H1 (cell line): ENCODE measurements around the gene PLIN1. TPM values are rescaled to one million over a fixed set of nuclear protein-coding genes. Genes with fewer than 3 reads are reported as not detected.

Experiments
- CTCF ChIA-PET: fragments of 300-600 bp; sonication (Branson Sonifier 250); formaldehyde crosslinking; loops from one replicate; lab custom pipeline; 2021; ENCODE audit not compliant: partially characterized antibody; lab: Charles Lee
- POLR2A ChIA-PET: fragments of 300-600 bp; sonication (Branson Sonifier 250); formaldehyde crosslinking; loops from one replicate; lab custom pipeline; 2021; ENCODE audit warnings: inconsistent platforms; ENCODE audit not compliant: partially characterized antibody; lab: Charles Lee
- DNase-seq, 2 experiments: peaks; one replicate each; pipeline versions ENCODE4 v3.0.0 to v3.0.0-alpha.2; 2010 to 2022; ENCODE audit warnings: low spot score in 2 of 2, low read depth in 1 of 2, mixed read lengths in 1 of 2
- FAIRE-seq: peaks from 2 replicates; lab custom pipeline; 2011; peaks lifted over from hg19 to GRCh38; lab: Jason Lieb, UNC
- H2AFZ ChIP-seq: 2 replicates; pipeline ENCODE4 v1.8.1; 2012; ENCODE audit warnings: low read length, inconsistent platforms
- H2AK5ac ChIP-seq: 2 replicates; pipeline ENCODE4 v1.6.1; 2013; ENCODE audit warnings: low read depth, low read length
- H2BK120ac ChIP-seq: replicated peaks from 2 replicates; pipeline ENCODE3; 2013; ENCODE audit warnings: low read depth, low read length, inconsistent platforms
- H2BK12ac ChIP-seq: 2 replicates; pipeline ENCODE4 v1.6.1; 2013; ENCODE audit warnings: low read depth, low read length
- H2BK15ac ChIP-seq: 2 replicates; pipeline ENCODE4 v1.6.1; 2013; ENCODE audit warnings: low read length
- H2BK20ac ChIP-seq: 2 replicates; pipeline ENCODE4 v1.6.1; 2013; ENCODE audit warnings: low read length
- H2BK5ac ChIP-seq: 2 replicates; pipeline ENCODE4 v1.6.1; 2013; ENCODE audit warnings: low read depth, low read length
- H3K14ac ChIP-seq: 2 replicates; pipeline ENCODE4 v1.6.1; 2013; ENCODE audit warnings: inconsistent platforms; ENCODE audit not compliant: insufficient read length
- H3K18ac ChIP-seq: 2 replicates; pipeline ENCODE4 v1.6.1; 2013; ENCODE audit warnings: low read length; ENCODE audit errors: extremely low read depth
- H3K23ac ChIP-seq: 2 replicates; pipeline ENCODE4 v1.6.1; 2013; ENCODE audit warnings: inconsistent platforms; ENCODE audit not compliant: insufficient read length
- H3K23me2 ChIP-seq: 2 replicates; pipeline ENCODE4 v1.6.1; 2013; ENCODE audit warnings: low read depth, low read length
- H3K27ac ChIP-seq: 2 replicates; pipeline ENCODE4 v1.6.1; 2011; ENCODE audit warnings: low read depth, low read length, inconsistent platforms
- H3K27me3 ChIP-seq, 4 experiments: replicated peaks in 1 of 4; 1 replicate in 1 of 4; 2 replicates in 3 of 4; pipeline versions ENCODE4 v1.6.1 to v1.8.1; 2011 to 2013; ENCODE audit warnings: low read length in 3 of 4, mild to moderate bottlenecking in 3 of 4, inconsistent platforms in 2 of 4, mixed read lengths in 2 of 4, moderate library complexity in 1 of 4; ENCODE audit not compliant: control insufficient read depth in 3 of 4, insufficient read depth in 3 of 4; ENCODE audit errors: extremely low read depth in 1 of 4
- H3K36me3 ChIP-seq, 4 experiments: 2 replicates each; pipeline versions ENCODE4 v1.6.1 to v1.8.1; 2011 to 2013; ENCODE audit warnings: mild to moderate bottlenecking in 4 of 4, low read length in 3 of 4, moderate library complexity in 2 of 4, control low read depth in 1 of 4, inconsistent platforms in 1 of 4; ENCODE audit not compliant: insufficient read depth in 4 of 4, control insufficient read depth in 2 of 4
- H3K4ac ChIP-seq: replicated peaks from 2 replicates; pipeline ENCODE3; 2013; ENCODE audit warnings: low read length, low read depth, mixed read lengths, inconsistent platforms; ENCODE audit not compliant: insufficient read length
- H3K4me1 ChIP-seq, 4 experiments: replicated peaks in 1 of 4; 1 replicate in 1 of 4; 2 replicates in 3 of 4; pipeline versions ENCODE4 v1.6.1 to v1.8.1; 2011 to 2013; ENCODE audit warnings: low read length in 3 of 4, inconsistent platforms in 2 of 4, mixed read lengths in 1 of 4; ENCODE audit not compliant: insufficient read depth in 4 of 4, control insufficient read depth in 3 of 4
- H3K4me2 ChIP-seq, 2 experiments: 2 replicates each; pipeline versions ENCODE4 v1.6.1 to v1.8.1; 2011 to 2013; ENCODE audit warnings: low read depth in 2 of 2, low read length in 2 of 2, control low read depth in 1 of 2, inconsistent platforms in 1 of 2, mild to moderate bottlenecking in 1 of 2; ENCODE audit not compliant: insufficient read depth in 1 of 2
- H3K4me3 ChIP-seq, 4 experiments: fragments of 200-600, 300-600 bp in 1 of 4; sonication (generic), shearing (Covaris generic), sonication (Bioruptor Twin) in 1 of 4; 2 replicates each; pipeline versions ENCODE4 v1.5.1 to v1.8.1; 2011 to 2016; ENCODE audit warnings: low read length in 4 of 4, low read depth in 3 of 4, control low read depth in 2 of 4, inconsistent platforms in 2 of 4, mild to moderate bottlenecking in 2 of 4, mixed read lengths in 1 of 4, moderate library complexity in 1 of 4; ENCODE audit not compliant: insufficient read depth in 2 of 4; ENCODE audit errors: extremely low read depth in 1 of 4
- H3K56ac ChIP-seq: replicated peaks from 2 replicates; pipeline ENCODE3; 2013; ENCODE audit warnings: low read depth, mild to moderate bottlenecking, mixed read lengths, low read length, inconsistent platforms; ENCODE audit not compliant: insufficient read length
- H3K79me1 ChIP-seq: 2 replicates; pipeline ENCODE4 v1.6.1; 2013; ENCODE audit warnings: low read depth, low read length, control low read depth
- H3K79me2 ChIP-seq, 2 experiments: 2 replicates each; pipeline versions ENCODE4 v1.6.1 to v1.8.1; 2012 to 2013; ENCODE audit warnings: low read length in 2 of 2, mild to moderate bottlenecking in 2 of 2, inconsistent platforms in 1 of 2; ENCODE audit not compliant: insufficient read depth in 2 of 2, control insufficient read depth in 1 of 2
- H3K9ac ChIP-seq, 4 experiments: replicated peaks in 1 of 4; 1 replicate in 1 of 4; 2 replicates in 3 of 4; pipeline versions ENCODE4 v1.6.1 to v1.8.1; 2011 to 2013; ENCODE audit warnings: low read depth in 3 of 4, low read length in 3 of 4, control low read depth in 2 of 4, mild to moderate bottlenecking in 2 of 4, moderate library complexity in 2 of 4, inconsistent platforms in 1 of 4; ENCODE audit errors: extremely low read depth in 1 of 4
- H3K9me3 ChIP-seq, 2 experiments: 2 replicates each; pipeline versions ENCODE4 v1.6.1 to v1.8.1; 2012 to 2013; ENCODE audit warnings: mild to moderate bottlenecking in 2 of 2, moderate library complexity in 2 of 2, control low read depth in 1 of 2, inconsistent platforms in 1 of 2, low read depth in 1 of 2, low read length in 1 of 2, mixed read lengths in 1 of 2; ENCODE audit not compliant: insufficient read depth in 2 of 2
- H4K20me1 ChIP-seq, 2 experiments: replicated peaks in 1 of 2; 2 replicates each; pipeline versions ENCODE3 to v1.8.1; 2011 to 2013; ENCODE audit warnings: inconsistent platforms in 2 of 2, low read length in 2 of 2, mild to moderate bottlenecking in 1 of 2; ENCODE audit not compliant: insufficient read depth in 2 of 2, control insufficient read depth in 1 of 2
- H4K5ac ChIP-seq: 2 replicates; pipeline ENCODE4 v1.6.1; 2013; ENCODE audit warnings: low read length, low read depth, mixed read lengths, inconsistent platforms; ENCODE audit not compliant: insufficient read length
- H4K8ac ChIP-seq: 2 replicates; pipeline ENCODE4 v1.8.0; 2013; ENCODE audit warnings: mild to moderate bottlenecking, moderate library complexity, low read length, inconsistent platforms; ENCODE audit not compliant: insufficient read depth; ENCODE audit errors: extremely low read depth
- H4K91ac ChIP-seq: replicated peaks from 2 replicates; pipeline ENCODE3; 2013; ENCODE audit warnings: low read length, mixed read lengths, inconsistent platforms; ENCODE audit not compliant: insufficient read length
- CBX5 ChIP-seq: fragments of 300-800, 300-1000 bp; sonication (generic); IDR thresholded peaks from 2 replicates; pipeline ENCODE4 v1.7.1; 2016; ENCODE audit warnings: antibody characterized with exemption, low read length, low read depth
- CEBPB ChIP-seq: IDR thresholded peaks from 2 replicates; pipeline ENCODE4 v1.6.1; 2012; ENCODE audit warnings: low read depth, low read length
- CHD2 ChIP-seq: IDR thresholded peaks from 2 replicates; pipeline ENCODE4 v1.6.1; 2012; ENCODE audit warnings: low read length, improper control_type of control experiment
- HDAC6 ChIP-seq: IDR thresholded peaks from one replicate; pipeline ENCODE4 v1.7.1; 2012; ENCODE audit warnings: low read depth, mild to moderate bottlenecking, inconsistent platforms, low read length, moderate library complexity
- KDM5A ChIP-seq: fragments of 200-600 bp; IDR thresholded peaks from 2 replicates; pipeline ENCODE4 v1.7.1; 2012; ENCODE audit warnings: mild to moderate bottlenecking, low read length, inconsistent platforms, mixed read lengths
- NANOG ChIP-seq: IDR thresholded peaks from 2 replicates; pipeline ENCODE4 v1.6.1; 2011; ENCODE audit warnings: low read length, low read depth, mild to moderate bottlenecking, inconsistent platforms; ENCODE audit not compliant: insufficient read depth, poor library complexity, severe bottlenecking
- NRF1 ChIP-seq: IDR thresholded peaks from 2 replicates; pipeline ENCODE4 v1.6.1; 2011; ENCODE audit warnings: mild to moderate bottlenecking, low read depth, low read length, improper control_type of control experiment
- POLR2A ChIP-seq, 2 experiments: IDR thresholded peaks; 1 replicate in 1 of 2; 2 replicates in 1 of 2; pipeline ENCODE4 v1.6.1; 2011; ENCODE audit warnings: low read depth in 2 of 2, low read length in 2 of 2, mild to moderate bottlenecking in 2 of 2; ENCODE audit errors: control extremely low read depth in 1 of 2
- RFX5 ChIP-seq: IDR thresholded peaks from 2 replicates; pipeline ENCODE4 v1.6.1; 2011; ENCODE audit warnings: low read depth, low read length, improper control_type of control experiment, borderline replicate concordance
- SAP30 ChIP-seq: fragments of 300-600 bp; sonication (generic); IDR thresholded peaks from 2 replicates; pipeline ENCODE4 v1.7.1; 2012; ENCODE audit warnings: low read length, moderate library complexity, mild to moderate bottlenecking, inconsistent platforms; ENCODE audit not compliant: insufficient read depth, insufficient replicate concordance
- SIN3A ChIP-seq, 2 experiments: IDR thresholded peaks in 1 of 2; conservative IDR thresholded peaks in 1 of 2; 2 replicates each; pipeline ENCODE4 v1.6.1; 2011 to 2012; ENCODE audit warnings: low read length in 2 of 2, improper control_type of control experiment in 1 of 2, low read depth in 1 of 2, mild to moderate bottlenecking in 1 of 2
- SIRT6 ChIP-seq: IDR thresholded peaks from one replicate; pipeline ENCODE4 v1.7.1; 2012; ENCODE audit warnings: low read length, inconsistent platforms
- TBP ChIP-seq: IDR thresholded peaks from 2 replicates; pipeline ENCODE4 v1.6.1; 2011; ENCODE audit warnings: low read depth, low read length, improper control_type of control experiment
- YY1 ChIP-seq: IDR thresholded peaks from 2 replicates; pipeline ENCODE4 v1.6.1; 2011; ENCODE audit warnings: low read depth, mild to moderate bottlenecking, low read length
- WGBS, 2 experiments: shearing (Covaris generic) in 1 of 2; methylation state at CpG; one replicate each; pipeline versions ENCODE4 v1.1.6 to v1.1.7; 2013 to 2015; ENCODE audit warnings: low lambda C conversion rate in 2 of 2, mixed read lengths in 2 of 2, inconsistent platforms in 1 of 2, low coverage in 1 of 2, missing lambda C conversion rate in 1 of 2; ENCODE audit not compliant: insufficient replicate concordance in 2 of 2, insufficient coverage in 1 of 2, insufficient read length in 1 of 2; ENCODE audit errors: extremely low coverage in 1 of 2, missing lambda C conversion rate in 1 of 2; 5-methylcytosine and 5-hydroxymethylcytosine counted together
- polyA plus RNA-seq, 7 experiments: library from polyadenylated mRNA; depleted of rRNA in 3 of 7; stranded (reverse) in 5 of 7; unstranded in 2 of 7; fragments of >200 nt in 5 of 7; fragments of 200-250 nt in 2 of 7; gene quantifications; 1 replicate in 5 of 7; 2 replicates in 1 of 7; 4 replicates in 1 of 7; pipeline versions ENCODE4 v1.2.1 to v1.2.3, GENCODE V29; 2011 to 2013; ENCODE audit warnings: missing spikeins in 2 of 7, mixed read lengths in 2 of 7
- total RNA-seq: library from RNA; stranded (reverse); fragmentation: NEBNext Ultra II Directional; extraction: Animal tissue kit (Norgen Biotek cat#: 25700); gene quantifications from 2 replicates; pipeline ENCODE4 v1.2.1, GENCODE V29; 2021
- TF ChIP-seq, protein P1 (sequence below): IDR thresholded peaks from 2 replicates; pipeline ENCODE4 v1.6.1; 2012; ENCODE audit warnings: inconsistent platforms

PLIN1 gene
- total and polyA plus RNA-seq, 2 of the 8 experiments (the other 6 are each of a cell fraction or from before 2014, with no cell fraction given) = 0.33 TPM; not detected in 1

- Histone ChIP-seq H3K4ac (no peak overlapping the region), H2BK12ac (no peak overlapping the region), H2BK5ac (no peak overlapping the region), H3K56ac (no peak overlapping the region)
- TF ChIP-seq NANOG (no peak), CHD2 (no peak), POLR2A (IDR thresholded peaks at IDR 0.05; ENCODE audit: control extremely low read depth in 1 of 2, low read depth in 2 of 2, low read length in 2 of 2) (no peak), TBP (no peak), NRF1 (no peak), CBX5 (no peak), SIN3A (conservative IDR thresholded peaks at IDR 0.05 in 1 of 2, IDR thresholded peaks at IDR 0.05 in 1 of 2; ENCODE audit: low read depth in 1 of 2, low read length in 2 of 2) (no peak), HDAC6 (no peak), YY1 (no peak), RFX5 (no peak), CEBPB (no peak), SIRT6 (no peak), KDM5A (no peak), SAP30 (no peak)
- TF ChIP-seq, protein P1, sequence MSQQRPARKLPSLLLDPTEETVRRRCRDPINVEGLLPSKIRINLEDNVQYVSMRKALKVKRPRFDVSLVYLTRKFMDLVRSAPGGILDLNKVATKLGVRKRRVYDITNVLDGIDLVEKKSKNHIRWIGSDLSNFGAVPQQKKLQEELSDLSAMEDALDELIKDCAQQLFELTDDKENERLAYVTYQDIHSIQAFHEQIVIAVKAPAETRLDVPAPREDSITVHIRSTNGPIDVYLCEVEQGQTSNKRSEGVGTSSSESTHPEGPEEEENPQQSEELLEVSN = no peak
- TF ChIP-seq, all 59 proteins: peak for 0
- Histone ChIP-seq H3K27ac (no peak overlapping the region), H3K4me1 (no peaks in the 10 kb centered on the region), H3K18ac (no peak overlapping the region), H2BK120ac (no peak overlapping the region), H3K9me3 (no peaks in the 10 kb centered on the region), H2AK5ac (no peak overlapping the region), H4K20me1 (no peaks in the 10 kb centered on the region), H4K91ac (no peak overlapping the region), H3K79me1 (no peaks in the 10 kb centered on the region), H3K4me3 (no peak overlapping the region), H3K9ac (no peak overlapping the region), H3K23ac (no peak overlapping the region), H3K23me2 (peaks cover 6% of the 10 kb centered on the region; the same call in 1 of the 2 replicates), H4K8ac (no peak overlapping the region), H4K5ac (no peak overlapping the region), H3K79me2 (no peaks in the 10 kb centered on the region), H2BK20ac (no peak overlapping the region), H2BK15ac (no peak overlapping the region), H3K27me3 (no peaks in the 10 kb centered on the region; a peak in 1 of 7 replicates), H3K14ac (no peak overlapping the region), H3K4me2 (no peak overlapping the region), H2AFZ (no peak overlapping the region), H3K36me3 (no peaks in the 10 kb centered on the region)
- POLR2A ChIA-PET = no interaction called here
- CTCF ChIA-PET = interaction anchor here (1.2 to 1.7 kb wide), 2 partner anchors 21 to 180 kb away, joined by 3 read pairs; no protein-coding TSS in a partner anchor
- DNase-seq (no peak), FAIRE-seq (no peak)
- WGBS, 2 experiments = 78% methylated on average over 1 of the region's 1 CpG; no CpG with 5 or more reads in 1 of the 2 experiments
Observed at GRCh38 chr15:89695198-89695597, 16.0 kb upstream of the PLIN1 start.
